GM12878 (cell line): ENCODE results near the gene EPHB1. TPM values are rescaled to one million over a fixed set of nuclear protein-coding genes. Genes with fewer than 3 reads are reported as not detected.

ENCODE experiments used
- ATAC-seq: fragments of 200-7000 bp; cut with Tn5 transposase; 3 replicates; pipeline ENCODE4 v1.9.1; 2020; ENCODE audit warnings: mild to moderate bottlenecking, moderate library complexity
- BruUV-seq: library from RNA; stranded (reverse); fragments of 400-500 nt; replicated peaks from 2 replicates; lab custom pipeline; 2021; lab: Mats Ljungman, UMichigan
- CTCF ChIA-PET: fragments of 300-600 bp; sonication (Branson Sonifier 250); formaldehyde crosslinking; extraction: SDS; loops from one replicate; lab custom pipeline; 2021; ENCODE audit warnings: inconsistent platforms; lab: Yijun Ruan, JAX
- POLR2A ChIA-PET: fragments of 350-600 bp; formaldehyde crosslinking; extraction: SDS; loops from one replicate; lab custom pipeline; 2021; ENCODE audit warnings: inconsistent platforms; lab: Charles Lee
- RAD21 ChIA-PET: fragments of 300-600 bp; sonication (Branson Sonifier 250); formaldehyde crosslinking; loops from one replicate; lab custom pipeline; 2023; ENCODE audit warnings: antibody characterized with exemption; ENCODE audit not compliant: unreplicated experiment; lab: Charles Lee
- SMC1A ChIA-PET: fragments of 300-600 bp; sonication (Branson Sonifier 250); formaldehyde crosslinking; loops from one replicate; lab custom pipeline; 2023; ENCODE audit not compliant: unreplicated experiment, uncharacterized antibody; lab: Charles Lee
- DNase-seq: peaks from one replicate; pipeline ENCODE4 v3.0.0-alpha.2; 2011; ENCODE audit warnings: low read depth, low spot score
- FAIRE-seq: peaks from 3 replicates; lab custom pipeline; 2011; peaks lifted over from hg19 to GRCh38; lab: Jason Lieb, UNC
- H2AFZ ChIP-seq: 2 replicates; pipeline ENCODE4 v1.6.0; 2011; ENCODE audit warnings: low read depth, low read length, control low read depth; ENCODE audit not compliant: control insufficient read depth
- H3K27ac ChIP-seq: 2 replicates; pipeline ENCODE4 v1.5.1; 2011; ENCODE audit warnings: control low read depth; ENCODE audit not compliant: control insufficient read depth, insufficient read depth
- H3K27me3 ChIP-seq, 2 experiments: replicated peaks in 1 of 2; 2 replicates each; pipeline versions ENCODE4 v1.6.0 to v1.6.1; 2011; ENCODE audit warnings: low read length in 1 of 2; ENCODE audit not compliant: control insufficient read depth in 2 of 2, insufficient read depth in 2 of 2
- H3K36me3 ChIP-seq, 2 experiments: 2 replicates each; pipeline ENCODE4 v1.5.1; 2011; ENCODE audit warnings: low read length in 1 of 2; ENCODE audit not compliant: control insufficient read depth in 2 of 2, insufficient read depth in 2 of 2
- H3K4me1 ChIP-seq: 2 replicates; pipeline ENCODE4 v1.6.1; 2011; ENCODE audit warnings: mild to moderate bottlenecking, low read length, moderate library complexity, mixed read lengths; ENCODE audit not compliant: control insufficient read depth, insufficient read depth
- H3K4me2 ChIP-seq: 2 replicates; pipeline ENCODE4 v1.6.0; 2011; ENCODE audit warnings: control low read depth; ENCODE audit not compliant: control insufficient read depth, insufficient read depth
- H3K4me3 ChIP-seq: fragments of 200-600 bp; sonication (generic); 2 replicates; pipeline ENCODE4 v1.5.1; 2016
- H3K79me2 ChIP-seq: 2 replicates; pipeline ENCODE4 v1.6.0; 2011; ENCODE audit warnings: low read length; ENCODE audit not compliant: control insufficient read depth, insufficient read depth
- H3K9ac ChIP-seq: 2 replicates; pipeline ENCODE4 v1.8.0; 2011; ENCODE audit warnings: low read length, control low read depth, mixed read lengths; ENCODE audit not compliant: control insufficient read depth, insufficient read depth
- H3K9me3 ChIP-seq: replicated peaks from 3 replicates; pipeline ENCODE4 v1.5.1; 2011; ENCODE audit warnings: mild to moderate bottlenecking, low read length; ENCODE audit not compliant: control insufficient read depth, insufficient read depth
- H4K20me1 ChIP-seq: 2 replicates; pipeline ENCODE4 v1.6.0; 2011; ENCODE audit not compliant: control insufficient read depth, insufficient read depth
- GABPA ChIP-seq: IDR thresholded peaks from 2 replicates; pipeline ENCODE4 v1.6.1; 2014; ENCODE audit warnings: antibody characterized with exemption, low read depth, mild to moderate bottlenecking, inconsistent platforms
- HDAC6 ChIP-seq: fragments of 200-600 bp; sonication (generic); IDR thresholded peaks from one replicate; pipeline ENCODE4 v1.8.0; 2017; ENCODE audit warnings: antibody characterized with exemption; ENCODE audit not compliant: unreplicated experiment
- HDGF ChIP-seq: fragments of 450-650 bp; IDR thresholded peaks from 2 replicates; pipeline ENCODE4 v1.6.1; 2016; ENCODE audit warnings: antibody characterized with exemption
- NFIC ChIP-seq: IDR thresholded peaks from 2 replicates; pipeline ENCODE4 v1.6.1; 2012; ENCODE audit warnings: low read depth, mild to moderate bottlenecking, inconsistent platforms, low read length, moderate library complexity
- WGBS: methylation state at CpG from one replicate; pipeline ENCODE4 v1.1.6; 2016; ENCODE audit warnings: low lambda C conversion rate; ENCODE audit not compliant: insufficient replicate concordance, insufficient coverage; ENCODE audit errors: missing lambda C conversion rate; 5-methylcytosine and 5-hydroxymethylcytosine counted together
- in situ Hi-C: fragments of 300-500 bp; cut with MboI; formaldehyde crosslinking; loops from 9 replicates; pipeline ENCODE4 v1.14.3; 2018; ENCODE audit warnings: mixed read lengths
- intact Hi-C: fragments of 100-400 bp; cut with micrococcal nuclease; formaldehyde crosslinking; loops from one replicate; pipeline ENCODE4 v1.14.2; 2022; ENCODE audit not compliant: unreplicated experiment
- polyA plus RNA-seq, 11 experiments: library from polyadenylated mRNA; depleted of rRNA in 4 of 11; unstranded in 6 of 11; stranded (reverse) in 5 of 11; fragments of >200 nt; fragmentation: Nextera tagmentation in 4 of 11; fragmentation: Illumina TruSeq in 1 of 11; extraction: Ambion mirVana in 4 of 11; extraction: Trizol in 1 of 11; gene quantifications; 1 replicate in 1 of 11; 2 replicates in 10 of 11; pipeline versions ENCODE4 v1.2.1 to v1.2.3, GENCODE V29; 2011 to 2016; ENCODE audit warnings: inconsistent platforms in 2 of 11, missing spikeins in 2 of 11, low read depth in 1 of 11
- total RNA-seq, 4 experiments: library from RNA; depleted of rRNA in 3 of 4; stranded (reverse); fragments of >200 nt in 3 of 4; fragmentation: Illumina TruSeq in 1 of 4; extraction: Trizol in 1 of 4; gene quantifications; 2 replicates each; pipeline versions ENCODE4 v1.2.1 to v1.2.3, GENCODE V29; 2013 to 2021
- TF ChIP-seq, protein P1 (sequence below): fragments of 150-350 bp; IDR thresholded peaks from 2 replicates; pipeline ENCODE4 v1.6.1; 2016; ENCODE audit warnings: low read depth, low read length
- TF ChIP-seq, protein P2 (sequence below): fragments of 450-650 bp; IDR thresholded peaks from 2 replicates; pipeline ENCODE4 v1.6.1; 2017; ENCODE audit warnings: mild to moderate bottlenecking, low read depth, inconsistent platforms; ENCODE audit not compliant: poor library complexity, severe bottlenecking
- TF ChIP-seq, protein P3 (sequence below): IDR thresholded peaks from 2 replicates; pipeline ENCODE4 v1.6.1; 2012; ENCODE audit warnings: mild to moderate bottlenecking, low read depth, low read length
- TF ChIP-seq, protein P4 (sequence below): fragments of 450-650 bp; IDR thresholded peaks from 2 replicates; pipeline ENCODE4 v1.6.1; 2018; ENCODE audit warnings: mild to moderate bottlenecking, low read depth, moderate library complexity; ENCODE audit not compliant: partially characterized antibody

EPHB1 gene
- total and polyA plus RNA-seq, 10 of the 15 experiments (the other 5 are each of a cell fraction or from before 2014, with no cell fraction given): 0.33 to 23.8 (median 1.2) TPM

DNA sequence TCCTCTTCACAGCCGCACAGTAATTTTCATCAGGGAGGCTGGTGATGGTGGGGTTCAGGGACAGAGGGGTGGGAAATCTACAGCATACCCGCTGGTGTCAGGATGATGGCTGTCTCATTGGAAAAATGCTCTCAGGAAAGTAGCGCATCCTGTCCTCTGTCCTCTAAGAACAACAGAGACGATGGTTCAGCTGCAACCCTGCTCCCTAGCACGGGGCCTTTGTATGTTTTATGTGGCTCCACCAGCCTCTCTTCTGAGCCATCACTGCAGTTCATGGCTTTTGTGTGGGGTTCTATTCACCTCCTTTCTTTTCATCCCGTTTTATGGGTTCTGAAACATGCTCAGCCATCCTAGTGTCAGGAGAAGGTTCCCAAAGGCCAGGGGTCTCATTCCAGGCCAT lies 68.9 kb downstream of the EPHB1 start:
- H3K36me3 ChIP-seq: no peaks in the 10 kb centered on the region; a peak in 2 of 4 replicates
- in situ Hi-C loops (no loop called here), intact Hi-C loops (no loop called here)
- no peak for DNase-seq
- BruUV-seq: no TSS peak
- CTCF ChIA-PET: interaction anchor here (0.7 to 2.3 kb wide), 2 partner anchors 11 to 53 kb away, joined by 3 to 7 read pairs; no protein-coding TSS in a partner anchor
- no peak overlapping the region for H2AFZ ChIP-seq
- no peak overlapping the region for H3K4me2 ChIP-seq
- H3K27me3 ChIP-seq: no peaks in the 10 kb centered on the region
- no peak for ATAC-seq
- no peaks in the 10 kb centered on the region for H4K20me1 ChIP-seq
- H3K4me1 ChIP-seq: no peaks in the 10 kb centered on the region; the same call in 1 of the 2 replicates
- no peak overlapping the region for H3K9ac ChIP-seq
- no peak overlapping the region for H3K4me3 ChIP-seq
- no peak overlapping the region for H3K27ac ChIP-seq
- SMC1A ChIA-PET: interaction anchor here (1.1 to 2.7 kb wide), 2 partner anchors 12 to 115 kb away, joined by 3 to 9 read pairs; no protein-coding TSS in a partner anchor
- H3K9me3 ChIP-seq: no peaks in the 10 kb centered on the region
- FAIRE-seq: no peak
- TF ChIP-seq, protein P1, sequence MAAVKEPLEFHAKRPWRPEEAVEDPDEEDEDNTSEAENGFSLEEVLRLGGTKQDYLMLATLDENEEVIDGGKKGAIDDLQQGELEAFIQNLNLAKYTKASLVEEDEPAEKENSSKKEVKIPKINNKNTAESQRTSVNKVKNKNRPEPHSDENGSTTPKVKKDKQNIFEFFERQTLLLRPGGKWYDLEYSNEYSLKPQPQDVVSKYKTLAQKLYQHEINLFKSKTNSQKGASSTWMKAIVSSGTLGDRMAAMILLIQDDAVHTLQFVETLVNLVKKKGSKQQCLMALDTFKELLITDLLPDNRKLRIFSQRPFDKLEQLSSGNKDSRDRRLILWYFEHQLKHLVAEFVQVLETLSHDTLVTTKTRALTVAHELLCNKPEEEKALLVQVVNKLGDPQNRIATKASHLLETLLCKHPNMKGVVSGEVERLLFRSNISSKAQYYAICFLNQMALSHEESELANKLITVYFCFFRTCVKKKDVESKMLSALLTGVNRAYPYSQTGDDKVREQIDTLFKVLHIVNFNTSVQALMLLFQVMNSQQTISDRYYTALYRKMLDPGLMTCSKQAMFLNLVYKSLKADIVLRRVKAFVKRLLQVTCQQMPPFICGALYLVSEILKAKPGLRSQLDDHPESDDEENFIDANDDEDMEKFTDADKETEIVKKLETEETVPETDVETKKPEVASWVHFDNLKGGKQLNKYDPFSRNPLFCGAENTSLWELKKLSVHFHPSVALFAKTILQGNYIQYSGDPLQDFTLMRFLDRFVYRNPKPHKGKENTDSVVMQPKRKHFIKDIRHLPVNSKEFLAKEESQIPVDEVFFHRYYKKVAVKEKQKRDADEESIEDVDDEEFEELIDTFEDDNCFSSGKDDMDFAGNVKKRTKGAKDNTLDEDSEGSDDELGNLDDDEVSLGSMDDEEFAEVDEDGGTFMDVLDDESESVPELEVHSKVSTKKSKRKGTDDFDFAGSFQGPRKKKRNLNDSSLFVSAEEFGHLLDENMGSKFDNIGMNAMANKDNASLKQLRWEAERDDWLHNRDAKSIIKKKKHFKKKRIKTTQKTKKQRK: no peak
- TF ChIP-seq NFIC: no peak
- TF ChIP-seq, protein P2, sequence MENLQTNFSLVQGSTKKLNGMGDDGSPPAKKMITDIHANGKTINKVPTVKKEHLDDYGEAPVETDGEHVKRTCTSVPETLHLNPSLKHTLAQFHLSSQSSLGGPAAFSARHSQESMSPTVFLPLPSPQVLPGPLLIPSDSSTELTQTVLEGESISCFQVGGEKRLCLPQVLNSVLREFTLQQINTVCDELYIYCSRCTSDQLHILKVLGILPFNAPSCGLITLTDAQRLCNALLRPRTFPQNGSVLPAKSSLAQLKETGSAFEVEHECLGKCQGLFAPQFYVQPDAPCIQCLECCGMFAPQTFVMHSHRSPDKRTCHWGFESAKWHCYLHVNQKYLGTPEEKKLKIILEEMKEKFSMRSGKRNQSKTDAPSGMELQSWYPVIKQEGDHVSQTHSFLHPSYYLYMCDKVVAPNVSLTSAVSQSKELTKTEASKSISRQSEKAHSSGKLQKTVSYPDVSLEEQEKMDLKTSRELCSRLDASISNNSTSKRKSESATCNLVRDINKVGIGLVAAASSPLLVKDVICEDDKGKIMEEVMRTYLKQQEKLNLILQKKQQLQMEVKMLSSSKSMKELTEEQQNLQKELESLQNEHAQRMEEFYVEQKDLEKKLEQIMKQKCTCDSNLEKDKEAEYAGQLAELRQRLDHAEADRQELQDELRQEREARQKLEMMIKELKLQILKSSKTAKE: no peak
- TF ChIP-seq GABPA: no peak
- TF ChIP-seq, protein P3, sequence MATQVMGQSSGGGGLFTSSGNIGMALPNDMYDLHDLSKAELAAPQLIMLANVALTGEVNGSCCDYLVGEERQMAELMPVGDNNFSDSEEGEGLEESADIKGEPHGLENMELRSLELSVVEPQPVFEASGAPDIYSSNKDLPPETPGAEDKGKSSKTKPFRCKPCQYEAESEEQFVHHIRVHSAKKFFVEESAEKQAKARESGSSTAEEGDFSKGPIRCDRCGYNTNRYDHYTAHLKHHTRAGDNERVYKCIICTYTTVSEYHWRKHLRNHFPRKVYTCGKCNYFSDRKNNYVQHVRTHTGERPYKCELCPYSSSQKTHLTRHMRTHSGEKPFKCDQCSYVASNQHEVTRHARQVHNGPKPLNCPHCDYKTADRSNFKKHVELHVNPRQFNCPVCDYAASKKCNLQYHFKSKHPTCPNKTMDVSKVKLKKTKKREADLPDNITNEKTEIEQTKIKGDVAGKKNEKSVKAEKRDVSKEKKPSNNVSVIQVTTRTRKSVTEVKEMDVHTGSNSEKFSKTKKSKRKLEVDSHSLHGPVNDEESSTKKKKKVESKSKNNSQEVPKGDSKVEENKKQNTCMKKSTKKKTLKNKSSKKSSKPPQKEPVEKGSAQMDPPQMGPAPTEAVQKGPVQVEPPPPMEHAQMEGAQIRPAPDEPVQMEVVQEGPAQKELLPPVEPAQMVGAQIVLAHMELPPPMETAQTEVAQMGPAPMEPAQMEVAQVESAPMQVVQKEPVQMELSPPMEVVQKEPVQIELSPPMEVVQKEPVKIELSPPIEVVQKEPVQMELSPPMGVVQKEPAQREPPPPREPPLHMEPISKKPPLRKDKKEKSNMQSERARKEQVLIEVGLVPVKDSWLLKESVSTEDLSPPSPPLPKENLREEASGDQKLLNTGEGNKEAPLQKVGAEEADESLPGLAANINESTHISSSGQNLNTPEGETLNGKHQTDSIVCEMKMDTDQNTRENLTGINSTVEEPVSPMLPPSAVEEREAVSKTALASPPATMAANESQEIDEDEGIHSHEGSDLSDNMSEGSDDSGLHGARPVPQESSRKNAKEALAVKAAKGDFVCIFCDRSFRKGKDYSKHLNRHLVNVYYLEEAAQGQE: no peak
- TF ChIP-seq, protein P4, sequence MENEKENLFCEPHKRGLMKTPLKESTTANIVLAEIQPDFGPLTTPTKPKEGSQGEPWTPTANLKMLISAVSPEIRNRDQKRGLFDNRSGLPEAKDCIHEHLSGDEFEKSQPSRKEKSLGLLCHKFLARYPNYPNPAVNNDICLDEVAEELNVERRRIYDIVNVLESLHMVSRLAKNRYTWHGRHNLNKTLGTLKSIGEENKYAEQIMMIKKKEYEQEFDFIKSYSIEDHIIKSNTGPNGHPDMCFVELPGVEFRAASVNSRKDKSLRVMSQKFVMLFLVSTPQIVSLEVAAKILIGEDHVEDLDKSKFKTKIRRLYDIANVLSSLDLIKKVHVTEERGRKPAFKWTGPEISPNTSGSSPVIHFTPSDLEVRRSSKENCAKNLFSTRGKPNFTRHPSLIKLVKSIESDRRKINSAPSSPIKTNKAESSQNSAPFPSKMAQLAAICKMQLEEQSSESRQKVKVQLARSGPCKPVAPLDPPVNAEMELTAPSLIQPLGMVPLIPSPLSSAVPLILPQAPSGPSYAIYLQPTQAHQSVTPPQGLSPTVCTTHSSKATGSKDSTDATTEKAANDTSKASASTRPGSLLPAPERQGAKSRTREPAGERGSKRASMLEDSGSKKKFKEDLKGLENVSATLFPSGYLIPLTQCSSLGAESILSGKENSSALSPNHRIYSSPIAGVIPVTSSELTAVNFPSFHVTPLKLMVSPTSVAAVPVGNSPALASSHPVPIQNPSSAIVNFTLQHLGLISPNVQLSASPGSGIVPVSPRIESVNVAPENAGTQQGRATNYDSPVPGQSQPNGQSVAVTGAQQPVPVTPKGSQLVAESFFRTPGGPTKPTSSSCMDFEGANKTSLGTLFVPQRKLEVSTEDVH: no peak
- TF ChIP-seq HDAC6: no peak
- TF ChIP-seq HDGF: no peak
- TF ChIP-seq, all 136 proteins: peak for 0
- no peaks in the 10 kb centered on the region; the same call in none of the 2 replicates for H3K79me2 ChIP-seq
- WGBS: 44% methylated on average over 6 of the region's 6 CpGs
- ChIA-PET RAD21 (interaction anchor here (1.0 kb wide), 1 partner anchor 11 kb away, joined by 3 read pairs; no protein-coding TSS in a partner anchor), POLR2A (no interaction called here)
